Measurements from ENCODE around the gene ACSS1.

- TF ChIP-seq EZH2 (IDR thresholded peaks at IDR 0.05): no peak
- TF ChIP-seq POLR2AphosphoS5 (IDR thresholded peaks at IDR 0.05; ENCODE audit: borderline replicate concordance, low read depth, low read length): no peak
- no peak for TF ChIP-seq FOXP2 (optimal IDR thresholded peaks at IDR 0.05; ENCODE audit: control extremely low read depth, extremely low read length, insufficient read depth)
These were observed 63.2 kb downstream of the ACSS1 start for GRCh38 chr20:24994470-24995368.

Data from SK-N-MC (cell line).